ENCODE data around the gene GATA6. TPM values are rescaled to one million over a fixed set of nuclear protein-coding genes. Genes with fewer than 3 reads are reported as not detected.

The GATA6 gene
- total and polyA plus RNA-seq, 2 of the 13 experiments (the other 11 are each of a cell fraction or from before 2014, with no cell fraction given): 0.84 to 3.2 TPM

DNA sequence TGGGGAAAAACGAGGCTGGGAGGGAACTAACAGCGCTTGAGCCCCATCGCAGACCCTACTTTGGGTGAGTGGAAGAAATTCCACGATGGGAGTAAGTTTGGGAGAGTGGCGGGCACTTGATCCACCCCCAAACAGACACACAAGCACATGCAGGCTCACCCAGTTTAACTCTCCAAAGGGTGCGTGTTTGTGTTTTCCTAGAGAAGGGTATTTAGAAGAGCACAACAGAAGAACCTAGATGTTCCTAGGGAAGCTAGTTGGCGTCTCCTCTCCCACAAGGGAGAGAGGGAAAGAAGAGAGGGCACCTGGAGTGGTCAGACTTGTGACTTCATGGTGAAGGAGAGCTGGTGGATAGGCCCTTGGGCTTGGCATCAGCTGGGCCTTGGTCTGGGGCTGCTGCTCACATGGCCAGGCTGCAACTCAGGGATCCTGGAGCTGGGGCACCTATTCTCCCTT lies 3.2 kb downstream of the GATA6 start (continued):
- TF ChIP-seq, protein P1, sequence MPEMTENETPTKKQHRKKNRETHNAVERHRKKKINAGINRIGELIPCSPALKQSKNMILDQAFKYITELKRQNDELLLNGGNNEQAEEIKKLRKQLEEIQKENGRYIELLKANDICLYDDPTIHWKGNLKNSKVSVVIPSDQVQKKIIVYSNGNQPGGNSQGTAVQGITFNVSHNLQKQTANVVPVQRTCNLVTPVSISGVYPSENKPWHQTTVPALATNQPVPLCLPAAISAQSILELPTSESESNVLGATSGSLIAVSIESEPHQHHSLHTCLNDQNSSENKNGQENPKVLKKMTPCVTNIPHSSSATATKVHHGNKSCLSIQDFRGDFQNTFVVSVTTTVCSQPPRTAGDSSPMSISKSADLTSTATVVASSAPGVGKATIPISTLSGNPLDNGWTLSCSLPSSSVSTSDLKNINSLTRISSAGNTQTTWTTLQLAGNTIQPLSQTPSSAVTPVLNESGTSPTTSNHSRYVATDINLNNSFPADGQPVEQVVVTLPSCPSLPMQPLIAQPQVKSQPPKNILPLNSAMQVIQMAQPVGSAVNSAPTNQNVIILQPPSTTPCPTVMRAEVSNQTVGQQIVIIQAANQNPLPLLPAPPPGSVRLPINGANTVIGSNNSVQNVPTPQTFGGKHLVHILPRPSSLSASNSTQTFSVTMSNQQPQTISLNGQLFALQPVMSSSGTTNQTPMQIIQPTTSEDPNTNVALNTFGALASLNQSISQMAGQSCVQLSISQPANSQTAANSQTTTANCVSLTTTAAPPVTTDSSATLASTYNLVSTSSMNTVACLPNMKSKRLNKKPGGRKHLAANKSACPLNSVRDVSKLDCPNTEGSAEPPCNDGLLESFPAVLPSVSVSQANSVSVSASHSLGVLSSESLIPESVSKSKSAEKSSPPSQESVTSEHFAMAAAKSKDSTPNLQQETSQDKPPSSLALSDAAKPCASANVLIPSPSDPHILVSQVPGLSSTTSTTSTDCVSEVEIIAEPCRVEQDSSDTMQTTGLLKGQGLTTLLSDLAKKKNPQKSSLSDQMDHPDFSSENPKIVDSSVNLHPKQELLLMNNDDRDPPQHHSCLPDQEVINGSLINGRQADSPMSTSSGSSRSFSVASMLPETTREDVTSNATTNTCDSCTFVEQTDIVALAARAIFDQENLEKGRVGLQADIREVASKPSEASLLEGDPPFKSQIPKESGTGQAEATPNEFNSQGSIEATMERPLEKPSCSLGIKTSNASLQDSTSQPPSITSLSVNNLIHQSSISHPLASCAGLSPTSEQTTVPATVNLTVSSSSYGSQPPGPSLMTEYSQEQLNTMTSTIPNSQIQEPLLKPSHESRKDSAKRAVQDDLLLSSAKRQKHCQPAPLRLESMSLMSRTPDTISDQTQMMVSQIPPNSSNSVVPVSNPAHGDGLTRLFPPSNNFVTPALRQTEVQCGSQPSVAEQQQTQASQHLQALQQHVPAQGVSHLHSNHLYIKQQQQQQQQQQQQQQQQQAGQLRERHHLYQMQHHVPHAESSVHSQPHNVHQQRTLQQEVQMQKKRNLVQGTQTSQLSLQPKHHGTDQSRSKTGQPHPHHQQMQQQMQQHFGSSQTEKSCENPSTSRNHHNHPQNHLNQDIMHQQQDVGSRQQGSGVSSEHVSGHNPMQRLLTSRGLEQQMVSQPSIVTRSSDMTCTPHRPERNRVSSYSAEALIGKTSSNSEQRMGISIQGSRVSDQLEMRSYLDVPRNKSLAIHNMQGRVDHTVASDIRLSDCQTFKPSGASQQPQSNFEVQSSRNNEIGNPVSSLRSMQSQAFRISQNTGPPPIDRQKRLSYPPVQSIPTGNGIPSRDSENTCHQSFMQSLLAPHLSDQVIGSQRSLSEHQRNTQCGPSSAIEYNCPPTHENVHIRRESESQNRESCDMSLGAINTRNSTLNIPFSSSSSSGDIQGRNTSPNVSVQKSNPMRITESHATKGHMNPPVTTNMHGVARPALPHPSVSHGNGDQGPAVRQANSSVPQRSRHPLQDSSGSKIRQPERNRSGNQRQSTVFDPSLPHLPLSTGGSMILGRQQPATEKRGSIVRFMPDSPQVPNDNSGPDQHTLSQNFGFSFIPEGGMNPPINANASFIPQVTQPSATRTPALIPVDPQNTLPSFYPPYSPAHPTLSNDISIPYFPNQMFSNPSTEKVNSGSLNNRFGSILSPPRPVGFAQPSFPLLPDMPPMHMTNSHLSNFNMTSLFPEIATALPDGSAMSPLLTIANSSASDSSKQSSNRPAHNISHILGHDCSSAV (CRISPR knock-in tag; IDR thresholded peaks at IDR 0.05; ENCODE audit: borderline replicate concordance): no peak
- TF ChIP-seq ASH2L (IDR thresholded peaks at IDR 0.05; ENCODE audit: insufficient read length, low read depth, low read length): no peak
- TF ChIP-seq, protein P2, sequence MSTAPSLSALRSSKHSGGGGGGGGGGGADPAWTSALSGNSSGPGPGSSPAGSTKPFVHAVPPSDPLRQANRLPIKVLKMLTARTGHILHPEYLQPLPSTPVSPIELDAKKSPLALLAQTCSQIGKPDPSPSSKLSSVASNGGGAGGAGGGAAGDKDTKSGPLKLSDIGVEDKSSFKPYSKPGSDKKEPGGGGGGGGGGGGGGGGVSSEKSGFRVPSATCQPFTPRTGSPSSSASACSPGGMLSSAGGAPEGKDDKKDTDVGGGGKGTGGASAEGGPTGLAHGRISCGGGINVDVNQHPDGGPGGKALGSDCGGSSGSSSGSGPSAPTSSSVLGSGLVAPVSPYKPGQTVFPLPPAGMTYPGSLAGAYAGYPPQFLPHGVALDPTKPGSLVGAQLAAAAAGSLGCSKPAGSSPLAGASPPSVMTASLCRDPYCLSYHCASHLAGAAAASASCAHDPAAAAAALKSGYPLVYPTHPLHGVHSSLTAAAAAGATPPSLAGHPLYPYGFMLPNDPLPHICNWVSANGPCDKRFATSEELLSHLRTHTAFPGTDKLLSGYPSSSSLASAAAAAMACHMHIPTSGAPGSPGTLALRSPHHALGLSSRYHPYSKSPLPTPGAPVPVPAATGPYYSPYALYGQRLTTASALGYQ (CRISPR knock-in tag; IDR thresholded peaks at IDR 0.05): no peak
- TF ChIP-seq ZFY (CRISPR knock-in tag; IDR thresholded peaks at IDR 0.05): no peak
